Osteocyte (in vitro differentiated cells): ENCODE results near the gene CTNNB1. TPM values are rescaled to one million over a fixed set of nuclear protein-coding genes. Genes with fewer than 3 reads are reported as not detected.

Experiments used
- DNase-seq: peaks from one replicate; pipeline ENCODE4 v3.0.0; 2021; ENCODE audit warnings: mixed read lengths; ENCODE audit not compliant: unreplicated experiment; ENCODE audit errors: extremely low spot score
- H3K27ac Mint-ChIP-seq: one replicate; pipeline ENCODE4 v1.8.0; 2021; ENCODE audit warnings: mild to moderate bottlenecking, mixed read lengths; ENCODE audit not compliant: unreplicated experiment
- H3K27me3 Mint-ChIP-seq: one replicate; pipeline ENCODE4 v1.8.0; 2021; ENCODE audit warnings: mixed read lengths; ENCODE audit not compliant: unreplicated experiment
- H3K36me3 Mint-ChIP-seq: one replicate; pipeline ENCODE4 v1.8.0; 2021; ENCODE audit warnings: mixed read lengths; ENCODE audit not compliant: unreplicated experiment
- H3K4me1 Mint-ChIP-seq: one replicate; pipeline ENCODE4 v1.8.0; 2021; ENCODE audit warnings: mixed read lengths; ENCODE audit not compliant: unreplicated experiment
- H3K4me3 Mint-ChIP-seq: one replicate; pipeline ENCODE4 v1.8.0; 2021; ENCODE audit warnings: mild to moderate bottlenecking, moderate library complexity, mixed read lengths; ENCODE audit not compliant: unreplicated experiment
- H3K9me3 Mint-ChIP-seq: one replicate; pipeline ENCODE4 v1.8.0; 2021; ENCODE audit warnings: mixed read lengths; ENCODE audit not compliant: unreplicated experiment
- CTCF ChIP-seq: fragments of 200-600 bp; sonication (generic); IDR thresholded peaks from 2 replicates; pipeline ENCODE4 v1.5.0; 2021; ENCODE audit warnings: antibody characterized with exemption, mild to moderate bottlenecking, moderate library complexity
- total RNA-seq: library from RNA; stranded (reverse); gene quantifications from 2 replicates; pipeline ENCODE4 v1.2.1, GENCODE V29; 2021

CTNNB1 gene
- total RNA-seq, 1 donor from 2014 or later: 339 TPM

DNA sequence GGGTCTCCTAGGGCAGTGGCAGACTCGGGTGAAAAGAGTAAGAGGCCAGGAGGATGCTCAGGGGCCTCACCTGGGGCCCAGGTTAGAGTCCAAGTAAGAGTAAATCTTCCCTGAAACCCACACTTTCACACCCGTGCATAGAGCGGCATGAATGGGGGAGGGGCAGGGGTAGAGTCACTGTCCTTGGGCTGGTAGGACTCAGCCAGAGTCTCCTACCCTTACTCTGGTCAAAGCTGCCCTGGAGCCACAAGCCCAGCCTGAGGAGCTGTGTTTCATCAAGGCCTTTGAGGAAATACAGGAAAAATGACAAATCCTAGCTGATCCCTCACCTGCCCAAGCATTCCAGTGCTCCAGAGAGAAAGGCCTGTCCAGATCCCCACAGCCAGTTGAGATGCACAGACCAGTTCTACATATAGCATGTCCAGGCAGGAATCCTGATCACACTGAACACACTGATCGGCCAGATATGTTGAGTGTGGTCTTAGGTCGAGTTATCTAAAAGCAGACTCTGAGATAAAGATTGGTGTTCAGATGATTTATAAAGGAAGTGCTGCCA, 16.7 kb upstream of the CTNNB1 start:
- H3K4me3 Mint-ChIP-seq: no peak overlapping the region
- TF ChIP-seq CTCF: no peak
- DNase-seq: no peak

DNA sequence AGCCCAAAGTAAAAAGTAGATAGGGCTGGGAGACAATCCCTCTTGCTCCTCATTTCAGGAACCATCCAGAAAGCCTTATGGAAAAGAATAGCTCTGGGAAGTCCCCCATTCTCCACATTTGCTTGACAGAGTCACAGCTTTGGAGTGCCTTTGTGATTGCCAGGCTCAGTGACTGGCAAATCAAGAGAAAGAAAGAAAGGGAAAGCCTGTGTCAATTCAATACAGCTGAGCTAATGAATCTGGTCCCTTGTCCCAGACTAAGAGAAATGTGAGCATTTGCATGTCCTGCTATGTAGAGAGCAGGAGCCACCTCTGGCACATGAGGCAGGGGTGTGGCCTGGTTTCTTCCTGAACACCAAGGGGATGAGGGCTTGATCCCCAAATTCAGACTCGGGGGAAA, 14.9 kb upstream of the CTNNB1 start:
- H3K27ac Mint-ChIP-seq: no peak overlapping the region
- H3K9me3 Mint-ChIP-seq: no peaks in the 10 kb centered on the region

More for the DNA sequence above, 16.7 kb upstream of the CTNNB1 start:
- Mint-ChIP-seq H3K4me1 (no peaks in the 10 kb centered on the region), H3K9me3 (no peaks in the 10 kb centered on the region), H3K27ac (no peak overlapping the region), H3K27me3 (peaks cover 43% of the 10 kb centered on the region), H3K36me3 (no peaks in the 10 kb centered on the region)

GRCh38 chr3:41186297-41186696, 13.0 kb upstream of the CTNNB1 start:
- no peak for DNase-seq
- Mint-ChIP-seq H3K36me3 (no peaks in the 10 kb centered on the region), H3K27ac (no peak overlapping the region), H3K4me3 (no peak overlapping the region), H3K9me3 (no peaks in the 10 kb centered on the region), H3K27me3 (peaks cover 58% of the 10 kb centered on the region), H3K4me1 (no peaks in the 10 kb centered on the region)
- TF ChIP-seq CTCF: no peak

More for the DNA sequence above, 14.9 kb upstream of the CTNNB1 start:
- no peak for DNase-seq
- peaks cover 54% of the 10 kb centered on the region for H3K27me3 Mint-ChIP-seq
- no peaks in the 10 kb centered on the region for H3K4me1 Mint-ChIP-seq
- no peaks in the 10 kb centered on the region for H3K36me3 Mint-ChIP-seq
- no peak for TF ChIP-seq CTCF
- H3K4me3 Mint-ChIP-seq: no peak overlapping the region

DNA sequence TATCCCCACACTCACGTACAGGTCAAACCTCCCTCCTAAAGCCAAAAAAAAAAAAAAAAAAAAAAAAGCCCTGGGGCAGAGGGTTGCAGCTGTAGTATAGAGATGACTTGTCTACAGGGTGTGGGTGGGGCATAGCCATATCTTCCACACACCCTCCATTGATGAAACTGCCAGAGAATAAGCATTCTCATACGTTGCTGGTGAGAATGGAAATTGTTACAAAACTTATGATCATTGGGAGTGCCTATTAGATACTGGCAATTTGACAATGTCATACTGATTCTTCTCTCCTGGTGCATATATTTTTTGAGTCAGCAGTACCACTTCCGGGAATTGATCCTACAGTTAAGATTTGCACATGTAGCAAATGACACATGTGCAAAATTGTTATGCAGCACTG, 11.0 kb upstream of the CTNNB1 start:
- Mint-ChIP-seq H3K36me3 (no peaks in the 10 kb centered on the region), H3K4me1 (no peaks in the 10 kb centered on the region), H3K27me3 (peaks cover 64% of the 10 kb centered on the region), H3K27ac (no peak overlapping the region), H3K9me3 (no peaks in the 10 kb centered on the region), H3K4me3 (no peak overlapping the region)
- no peak for TF ChIP-seq CTCF
- DNase-seq: no peak

GRCh38 chr3:41190509-41191284, 8.6 kb upstream of the CTNNB1 start:
- Mint-ChIP-seq H3K27me3 (peaks cover 64% of the 10 kb centered on the region), H3K36me3 (no peaks in the 10 kb centered on the region), H3K4me3 (no peak overlapping the region), H3K4me1 (no peaks in the 10 kb centered on the region), H3K27ac (no peak overlapping the region), H3K9me3 (no peaks in the 10 kb centered on the region)
- TF ChIP-seq CTCF: no peak
- DNase-seq: no peak
